ENCODE results near the gene STOML2.

DNA sequence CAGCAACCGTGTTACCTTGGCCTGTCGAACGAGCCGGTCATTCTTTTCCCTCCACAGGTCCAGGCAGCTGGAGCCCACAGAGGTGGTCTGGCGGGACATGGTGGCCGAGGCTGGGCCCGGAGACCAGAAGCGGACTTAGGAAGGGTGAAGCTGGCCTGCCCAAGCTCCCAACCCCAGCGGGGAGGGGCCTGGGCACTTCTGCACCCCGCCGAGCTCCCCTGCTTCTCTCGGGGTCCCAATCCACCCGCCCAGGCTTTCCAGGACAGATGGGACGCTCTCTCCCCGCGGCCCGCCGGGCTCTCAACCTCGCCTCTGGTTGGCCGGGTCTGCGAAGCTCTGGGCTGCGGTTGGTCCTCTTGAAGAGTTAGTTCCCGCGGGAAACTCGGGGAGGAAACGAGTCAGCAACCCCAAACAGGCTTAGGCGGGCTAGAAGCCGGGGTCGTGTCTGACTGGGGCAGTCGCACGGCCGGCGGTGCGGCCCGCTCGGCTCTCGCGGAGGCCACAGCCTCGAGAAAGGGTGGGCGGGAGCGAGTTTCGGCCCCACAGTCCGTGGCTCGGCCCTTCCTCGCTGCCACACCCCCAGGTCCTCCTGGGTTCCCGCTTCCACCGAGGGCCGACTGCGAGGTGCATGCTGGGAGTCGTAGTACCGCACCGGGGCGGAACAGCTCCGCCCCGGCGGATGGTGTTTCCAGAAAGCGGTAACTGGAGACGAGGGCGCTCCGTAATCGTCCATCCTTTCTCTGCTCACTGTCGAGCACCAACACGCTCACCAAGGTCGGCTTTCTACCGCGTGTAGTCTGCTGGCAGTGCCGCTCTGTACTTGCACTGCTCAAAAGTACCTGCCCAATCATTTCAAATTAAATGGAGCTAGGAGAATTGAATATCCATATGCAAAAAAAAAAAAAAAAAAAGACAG lies 23.2 kb downstream of the STOML2 start, which contains the start of gene FANCG:
- no peak for TF ChIP-seq POLR2A (IDR thresholded peaks at IDR 0.05)
- TF ChIP-seq, protein P1, sequence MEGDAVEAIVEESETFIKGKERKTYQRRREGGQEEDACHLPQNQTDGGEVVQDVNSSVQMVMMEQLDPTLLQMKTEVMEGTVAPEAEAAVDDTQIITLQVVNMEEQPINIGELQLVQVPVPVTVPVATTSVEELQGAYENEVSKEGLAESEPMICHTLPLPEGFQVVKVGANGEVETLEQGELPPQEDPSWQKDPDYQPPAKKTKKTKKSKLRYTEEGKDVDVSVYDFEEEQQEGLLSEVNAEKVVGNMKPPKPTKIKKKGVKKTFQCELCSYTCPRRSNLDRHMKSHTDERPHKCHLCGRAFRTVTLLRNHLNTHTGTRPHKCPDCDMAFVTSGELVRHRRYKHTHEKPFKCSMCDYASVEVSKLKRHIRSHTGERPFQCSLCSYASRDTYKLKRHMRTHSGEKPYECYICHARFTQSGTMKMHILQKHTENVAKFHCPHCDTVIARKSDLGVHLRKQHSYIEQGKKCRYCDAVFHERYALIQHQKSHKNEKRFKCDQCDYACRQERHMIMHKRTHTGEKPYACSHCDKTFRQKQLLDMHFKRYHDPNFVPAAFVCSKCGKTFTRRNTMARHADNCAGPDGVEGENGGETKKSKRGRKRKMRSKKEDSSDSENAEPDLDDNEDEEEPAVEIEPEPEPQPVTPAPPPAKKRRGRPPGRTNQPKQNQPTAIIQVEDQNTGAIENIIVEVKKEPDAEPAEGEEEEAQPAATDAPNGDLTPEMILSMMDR (IDR thresholded peaks at IDR 0.05): no peak
- peak; percentile 59 to 79 (median 66) for TF ChIP-seq POLR2AphosphoS5 (IDR thresholded peaks at IDR 0.05)
